Body of pancreas (tissue), 4 donors: Measurements from ENCODE around the gene EXOC7.
A peak's percentile ranks its signal among the peaks of the same experiment; 100 is the strongest.

Experiments used
- POLR2A ChIP-seq, 3 donors: fragments of 450-650 bp; IDR thresholded peaks; one replicate each; pipeline ENCODE4 v1.6.1; 2016; ENCODE audit warnings: antibody characterized with exemption in 3 of 3, mild to moderate bottlenecking in 2 of 3
- TF ChIP-seq, protein P1 (sequence below), 7 experiments: fragments of 450-650 bp in 4 of 7; fragments of 200-600 bp in 3 of 7; sonication (generic) in 3 of 7; IDR thresholded peaks; one replicate each; pipeline ENCODE4 v1.5.1; 2016 to 2019; ENCODE audit warnings: antibody characterized with exemption in 7 of 7

- TF ChIP-seq, protein P1, sequence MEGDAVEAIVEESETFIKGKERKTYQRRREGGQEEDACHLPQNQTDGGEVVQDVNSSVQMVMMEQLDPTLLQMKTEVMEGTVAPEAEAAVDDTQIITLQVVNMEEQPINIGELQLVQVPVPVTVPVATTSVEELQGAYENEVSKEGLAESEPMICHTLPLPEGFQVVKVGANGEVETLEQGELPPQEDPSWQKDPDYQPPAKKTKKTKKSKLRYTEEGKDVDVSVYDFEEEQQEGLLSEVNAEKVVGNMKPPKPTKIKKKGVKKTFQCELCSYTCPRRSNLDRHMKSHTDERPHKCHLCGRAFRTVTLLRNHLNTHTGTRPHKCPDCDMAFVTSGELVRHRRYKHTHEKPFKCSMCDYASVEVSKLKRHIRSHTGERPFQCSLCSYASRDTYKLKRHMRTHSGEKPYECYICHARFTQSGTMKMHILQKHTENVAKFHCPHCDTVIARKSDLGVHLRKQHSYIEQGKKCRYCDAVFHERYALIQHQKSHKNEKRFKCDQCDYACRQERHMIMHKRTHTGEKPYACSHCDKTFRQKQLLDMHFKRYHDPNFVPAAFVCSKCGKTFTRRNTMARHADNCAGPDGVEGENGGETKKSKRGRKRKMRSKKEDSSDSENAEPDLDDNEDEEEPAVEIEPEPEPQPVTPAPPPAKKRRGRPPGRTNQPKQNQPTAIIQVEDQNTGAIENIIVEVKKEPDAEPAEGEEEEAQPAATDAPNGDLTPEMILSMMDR (IDR thresholded peaks at IDR 0.05) = peak in 1 of 7 experiments; percentile 11
- TF ChIP-seq POLR2A (IDR thresholded peaks at IDR 0.05) = no peak
These were observed 70.8 kb downstream of the EXOC7 start for GRCh38 chr17:76032780-76033108.
